BLaER1 treated with 17β-estradiol and CSF1 and Interleukin-3, amounts not matched to agents 10 nM and 100 nM (cell line): ENCODE results near the gene MED4.

ENCODE experiments used
- H3K27ac ChIP-seq, 11 experiments: shearing (Covaris generic); formaldehyde crosslinking; 2 replicates each; pipeline ENCODE4 v1.8.1; 2022
- H3K27me3 ChIP-seq, 11 experiments: shearing (Covaris generic); formaldehyde crosslinking; 2 replicates each; pipeline ENCODE4 v1.8.1; 2022
- H3K36me3 ChIP-seq, 11 experiments: shearing (Covaris generic); formaldehyde crosslinking; 2 replicates each; pipeline ENCODE4 v1.8.1; 2022
- H3K4me1 ChIP-seq, 10 experiments: shearing (Covaris generic); formaldehyde crosslinking; 2 replicates each; pipeline ENCODE4 v1.8.1; 2022
- H3K4me2 ChIP-seq, 11 experiments: shearing (Covaris generic); formaldehyde crosslinking; 2 replicates each; pipeline ENCODE4 v1.8.1; 2022
- H3K4me3 ChIP-seq, 10 experiments: shearing (Covaris generic); formaldehyde crosslinking; 2 replicates each; pipeline ENCODE4 v1.8.1; 2022
- H3K9ac ChIP-seq, 11 experiments: shearing (Covaris generic); formaldehyde crosslinking; 2 replicates each; pipeline ENCODE4 v1.8.1; 2022
- H3K9me3 ChIP-seq, 11 experiments: shearing (Covaris generic); formaldehyde crosslinking; replicated peaks in 1 of 11; 2 replicates each; pipeline ENCODE4 v1.8.1; 2022
- H4K20me1 ChIP-seq, 11 experiments: shearing (Covaris generic); formaldehyde crosslinking; 2 replicates each; pipeline ENCODE4 v1.8.1; 2022
- Cebpa-rat ChIP-seq, 11 experiments: shearing (Covaris generic); IDR thresholded peaks; 2 replicates each; pipeline ENCODE4 v1.8.1; 2022

Gene MED4

DNA sequence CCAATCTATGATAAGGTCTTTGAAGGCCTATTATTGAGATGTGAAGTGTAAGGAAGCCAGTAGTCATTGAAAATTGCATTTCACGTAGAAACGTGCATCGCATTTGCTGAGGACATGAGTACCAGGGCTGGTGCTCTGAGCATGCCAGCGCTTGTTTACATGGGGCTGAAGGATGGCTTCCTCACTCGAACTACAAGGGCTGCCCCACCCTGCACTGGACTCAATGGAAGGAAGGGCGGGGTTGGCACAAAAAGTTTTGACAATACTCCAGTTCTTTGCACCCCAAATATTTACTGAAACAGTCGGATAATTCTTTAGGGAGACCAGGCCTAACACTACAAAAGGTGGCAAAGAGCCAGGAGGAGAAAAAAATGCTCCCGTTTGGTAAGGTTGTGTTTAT is 28.9 kb upstream of the MED4 start:
- H3K4me2 ChIP-seq: no peak overlapping the region

DNA sequence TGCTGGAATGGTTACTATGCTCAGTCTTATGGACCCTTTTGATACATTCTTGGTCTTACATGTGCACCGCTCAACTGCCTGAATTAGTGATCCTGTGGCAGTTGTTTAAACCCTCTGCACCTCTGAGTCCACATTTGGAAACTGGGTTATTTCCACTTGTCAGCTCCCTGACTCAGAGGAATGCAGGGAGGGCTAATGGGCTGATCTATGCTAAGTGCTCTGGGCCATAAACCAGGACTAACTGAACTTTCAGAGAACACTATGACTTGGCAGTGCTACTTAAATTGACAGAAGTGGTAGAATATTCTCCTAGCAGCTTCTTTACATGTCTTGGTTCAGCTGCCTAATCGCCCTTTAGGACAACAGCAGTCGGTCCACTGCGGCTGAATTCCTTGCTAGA is 26.8 kb upstream of the MED4 start:
- peaks cover 0 to 2% (median 0%) of the 10 kb centered on the region in 10 experiments; a peak in 3 of 20 replicates for H3K4me1 ChIP-seq
- no peak overlapping the region for H3K9ac ChIP-seq
- no peak overlapping the region for H3K27ac ChIP-seq
- no peak overlapping the region for H3K4me2 ChIP-seq
- H3K27me3 ChIP-seq: no peaks in the 10 kb centered on the region
- no peak overlapping the region for H3K4me3 ChIP-seq
- no peaks in the 10 kb centered on the region for H3K36me3 ChIP-seq
- H4K20me1 ChIP-seq: no peaks in the 10 kb centered on the region
- TF ChIP-seq Cebpa-rat (IDR thresholded peaks at IDR 0.05): no peak
- H3K9me3 ChIP-seq: no peaks in the 10 kb centered on the region

More for the DNA sequence above, 28.9 kb upstream of the MED4 start:
- no peak for TF ChIP-seq Cebpa-rat (IDR thresholded peaks at IDR 0.05)
- H3K4me3 ChIP-seq: no peak overlapping the region
- no peak overlapping the region for H3K27ac ChIP-seq
- H3K9me3 ChIP-seq: no peaks in the 10 kb centered on the region
- H4K20me1 ChIP-seq: no peaks in the 10 kb centered on the region
- no peaks in the 10 kb centered on the region for H3K27me3 ChIP-seq
- peaks cover 6 to 13% (median 9%) of the 10 kb centered on the region in 10 experiments; a peak in 19 of 20 replicates for H3K4me1 ChIP-seq
- H3K9ac ChIP-seq: no peak overlapping the region
- H3K36me3 ChIP-seq: no peaks in the 10 kb centered on the region

DNA sequence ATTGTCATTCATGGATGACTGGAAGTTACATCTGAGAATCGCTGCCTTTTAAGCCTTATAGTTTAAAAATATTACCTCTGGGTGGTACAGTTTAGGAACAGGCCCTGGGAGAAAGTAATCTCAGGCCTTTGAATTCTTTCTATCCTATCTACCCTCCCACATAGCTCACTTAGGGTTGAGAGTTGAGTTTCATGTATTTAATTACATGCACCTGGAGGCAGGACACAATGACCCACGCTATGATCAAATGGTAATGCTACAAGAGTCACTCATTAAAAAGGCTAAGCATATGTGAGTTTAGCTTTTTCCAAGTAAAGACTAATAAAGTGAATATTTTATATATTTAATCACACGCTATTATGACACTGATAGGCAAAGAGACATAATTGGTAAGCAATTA is 25.3 kb upstream of the MED4 start:
- no peak for TF ChIP-seq Cebpa-rat (IDR thresholded peaks at IDR 0.05)
- H3K4me2 ChIP-seq: no peak overlapping the region
- H3K4me1 ChIP-seq: no peaks in the 10 kb centered on the region
- H3K27ac ChIP-seq: no peak overlapping the region
- no peak overlapping the region for H3K9ac ChIP-seq
- no peaks in the 10 kb centered on the region for H3K27me3 ChIP-seq
- H4K20me1 ChIP-seq: no peaks in the 10 kb centered on the region
- no peak overlapping the region for H3K4me3 ChIP-seq
- no peaks in the 10 kb centered on the region for H3K36me3 ChIP-seq
- no peaks in the 10 kb centered on the region for H3K9me3 ChIP-seq

DNA sequence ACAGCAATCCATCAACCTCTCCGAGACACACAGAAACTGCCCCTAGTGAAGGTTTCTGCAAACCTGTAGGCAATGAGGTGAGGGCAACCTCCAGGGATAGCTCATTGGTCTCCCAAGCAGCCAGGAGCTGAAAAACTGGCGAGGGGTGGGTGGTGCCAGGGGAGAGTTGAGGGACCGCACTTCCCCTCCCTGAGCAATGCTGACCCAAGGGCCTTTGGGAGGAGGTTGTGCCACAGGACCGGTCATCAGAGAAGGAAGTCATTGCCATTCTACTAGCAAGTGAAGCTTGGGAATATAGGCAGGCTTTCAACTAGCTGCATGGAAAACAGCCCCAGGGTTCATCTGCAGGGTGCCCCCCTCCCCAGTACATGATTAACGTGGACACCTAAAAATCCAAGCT is 23.1 kb upstream of the MED4 start:
- Histone ChIP-seq H3K27ac (no peak overlapping the region), H3K27me3 (no peaks in the 10 kb centered on the region)
- TF ChIP-seq Cebpa-rat (IDR thresholded peaks at IDR 0.05): no peak

DNA sequence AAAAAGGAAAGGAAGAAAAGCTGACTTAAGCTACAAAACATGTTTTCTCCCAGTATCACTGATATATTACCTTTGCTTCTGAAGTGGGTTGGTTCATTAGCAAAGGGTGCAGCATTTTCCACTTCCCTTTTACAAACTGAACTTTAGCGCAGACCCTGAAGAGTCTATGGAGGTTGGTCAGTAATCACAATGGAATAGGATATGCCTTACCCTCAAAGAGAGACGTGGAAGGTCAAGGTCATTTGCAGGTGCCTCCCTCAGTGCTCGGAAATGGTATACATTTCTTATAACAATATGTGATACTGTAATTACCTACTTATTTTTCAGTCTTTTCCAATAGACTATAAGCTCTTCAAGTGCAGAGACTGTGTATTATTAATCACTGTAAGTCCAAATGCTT is 21.9 kb upstream of the MED4 start:
- H3K9me3 ChIP-seq: no peaks in the 10 kb centered on the region

More for the DNA sequence above, 23.1 kb upstream of the MED4 start:
- Histone ChIP-seq H3K4me3 (no peak overlapping the region), H3K36me3 (no peaks in the 10 kb centered on the region), H3K9ac (no peak overlapping the region), H3K4me1 (no peaks in the 10 kb centered on the region), H3K9me3 (no peaks in the 10 kb centered on the region), H3K4me2 (no peak overlapping the region), H4K20me1 (no peaks in the 10 kb centered on the region)

DNA sequence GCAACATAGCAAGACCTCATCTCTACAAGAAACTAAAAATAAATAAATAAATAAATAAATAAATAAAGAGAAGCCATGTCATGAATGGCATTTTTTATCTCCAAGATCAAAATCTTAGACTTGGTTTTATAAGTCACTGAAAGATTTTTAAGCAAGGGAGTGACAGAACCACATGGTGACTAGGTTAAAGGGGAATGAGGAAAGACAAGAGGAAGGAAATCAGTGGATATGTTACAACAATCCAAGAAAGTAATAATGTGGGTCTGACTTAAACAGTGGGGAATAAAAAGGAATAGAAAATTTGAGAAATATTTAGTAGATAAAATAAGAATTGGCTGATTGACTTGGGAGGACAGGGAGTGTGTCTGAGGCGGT is 18.8 kb upstream of the MED4 start:
- H4K20me1 ChIP-seq: no peaks in the 10 kb centered on the region
- H3K27me3 ChIP-seq: no peaks in the 10 kb centered on the region
- no peak overlapping the region for H3K4me2 ChIP-seq
- no peak for TF ChIP-seq Cebpa-rat (IDR thresholded peaks at IDR 0.05)
- H3K4me1 ChIP-seq: no peaks in the 10 kb centered on the region
- H3K9ac ChIP-seq: no peak overlapping the region
- H3K9me3 ChIP-seq: no peaks in the 10 kb centered on the region
- no peak overlapping the region for H3K27ac ChIP-seq
- no peak overlapping the region for H3K4me3 ChIP-seq
- no peaks in the 10 kb centered on the region for H3K36me3 ChIP-seq

More for the DNA sequence above, 21.9 kb upstream of the MED4 start:
- Histone ChIP-seq H3K4me2 (no peak overlapping the region), H3K9ac (no peak overlapping the region), H3K4me3 (no peak overlapping the region), H3K27ac (no peak overlapping the region), H3K27me3 (no peaks in the 10 kb centered on the region), H3K36me3 (no peaks in the 10 kb centered on the region), H4K20me1 (no peaks in the 10 kb centered on the region), H3K4me1 (no peaks in the 10 kb centered on the region)
- no peak for TF ChIP-seq Cebpa-rat (IDR thresholded peaks at IDR 0.05)

DNA sequence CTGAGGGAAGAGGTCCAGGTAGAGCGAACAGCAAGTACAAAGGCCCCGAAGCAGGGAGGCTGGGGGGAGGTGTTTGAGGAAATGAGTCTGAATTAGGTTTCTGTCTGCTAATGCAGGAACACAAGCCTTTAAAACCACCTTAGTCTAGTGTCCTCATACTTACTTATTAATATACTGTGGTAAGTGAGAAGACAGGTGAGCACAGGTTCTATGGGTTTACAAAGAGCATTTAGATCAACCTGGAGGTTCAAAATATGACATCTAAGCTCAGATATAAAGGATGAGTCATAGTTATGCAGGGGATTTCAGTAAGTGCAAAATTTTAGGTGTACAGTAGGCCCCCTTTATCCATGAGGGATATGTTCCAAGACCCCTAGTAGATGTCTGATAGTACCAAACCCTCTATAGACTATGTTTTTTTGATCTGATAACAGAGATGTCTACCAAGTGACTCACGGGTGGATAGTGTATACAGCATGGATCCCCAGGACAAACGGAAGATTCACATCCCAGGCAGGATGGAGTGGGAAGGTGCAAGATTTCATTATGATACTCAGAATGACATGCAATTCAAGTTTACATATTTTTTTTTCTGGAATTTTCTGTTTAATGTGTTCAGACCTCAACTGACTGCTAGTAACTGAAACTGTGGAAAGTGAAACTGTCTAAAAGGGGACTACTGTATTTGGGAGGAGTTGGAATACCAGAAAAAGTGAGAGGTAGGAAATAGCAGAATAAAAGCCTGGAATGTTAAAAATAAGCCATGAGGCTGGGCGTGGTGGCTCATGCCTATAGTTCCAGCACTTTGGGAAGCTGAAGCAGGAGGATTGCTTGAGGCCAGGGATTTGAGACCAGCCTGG is 18.2 kb upstream of the MED4 start:
- TF ChIP-seq Cebpa-rat (IDR thresholded peaks at IDR 0.05): no peak
- no peak overlapping the region for H3K9ac ChIP-seq
- no peak overlapping the region for H3K4me3 ChIP-seq
- H3K27me3 ChIP-seq: no peaks in the 10 kb centered on the region
- no peaks in the 10 kb centered on the region for H3K36me3 ChIP-seq
- no peaks in the 10 kb centered on the region for H4K20me1 ChIP-seq
- H3K4me1 ChIP-seq: no peaks in the 10 kb centered on the region
- H3K4me2 ChIP-seq: no peak overlapping the region
- 0 out of 22 replicates have a peak, but pooled peaks cover 0 to 1% (median 0%) of the 10 kb centered on the region in 11 experiments for H3K9me3 ChIP-seq
- H3K27ac ChIP-seq: no peak overlapping the region

DNA sequence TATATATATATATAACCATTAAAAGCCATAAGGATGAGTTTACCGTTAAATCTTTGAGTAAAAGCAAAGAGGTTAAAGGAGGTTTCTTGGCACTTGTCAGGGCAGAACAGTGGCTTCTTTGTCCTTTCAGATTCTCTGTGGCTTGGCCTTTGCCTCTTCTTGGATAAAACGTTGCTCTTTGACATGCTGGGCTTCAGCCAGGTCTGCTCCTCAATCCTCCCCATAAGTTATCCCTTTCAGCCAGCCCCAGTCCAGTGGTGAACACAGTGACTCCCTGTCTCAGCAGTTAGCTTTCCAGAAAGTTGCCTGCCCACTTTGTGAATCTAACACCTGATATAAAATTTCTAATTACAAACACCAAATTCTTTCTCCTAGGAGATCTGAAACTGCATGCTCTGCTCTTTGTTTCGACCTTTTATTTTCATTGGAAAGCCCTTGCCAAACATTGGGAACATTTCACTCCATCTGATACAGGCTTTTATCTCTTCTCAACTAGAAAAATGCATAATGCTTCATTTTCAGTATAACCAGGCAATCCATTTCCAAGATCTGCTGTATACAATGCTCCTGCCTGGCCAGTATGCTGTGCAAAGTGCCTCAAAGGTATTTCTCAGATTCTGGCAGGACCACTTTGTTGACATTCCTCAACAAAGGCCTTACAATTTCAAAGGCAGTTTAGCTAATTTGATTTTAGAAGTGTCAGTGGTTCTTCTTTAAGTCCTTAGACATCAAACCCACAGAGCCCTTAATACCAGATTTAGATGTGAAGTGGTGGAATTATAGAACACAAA is 16.2 kb upstream of the MED4 start:
- no peak overlapping the region for H3K9ac ChIP-seq
- no peak overlapping the region for H3K4me2 ChIP-seq

DNA sequence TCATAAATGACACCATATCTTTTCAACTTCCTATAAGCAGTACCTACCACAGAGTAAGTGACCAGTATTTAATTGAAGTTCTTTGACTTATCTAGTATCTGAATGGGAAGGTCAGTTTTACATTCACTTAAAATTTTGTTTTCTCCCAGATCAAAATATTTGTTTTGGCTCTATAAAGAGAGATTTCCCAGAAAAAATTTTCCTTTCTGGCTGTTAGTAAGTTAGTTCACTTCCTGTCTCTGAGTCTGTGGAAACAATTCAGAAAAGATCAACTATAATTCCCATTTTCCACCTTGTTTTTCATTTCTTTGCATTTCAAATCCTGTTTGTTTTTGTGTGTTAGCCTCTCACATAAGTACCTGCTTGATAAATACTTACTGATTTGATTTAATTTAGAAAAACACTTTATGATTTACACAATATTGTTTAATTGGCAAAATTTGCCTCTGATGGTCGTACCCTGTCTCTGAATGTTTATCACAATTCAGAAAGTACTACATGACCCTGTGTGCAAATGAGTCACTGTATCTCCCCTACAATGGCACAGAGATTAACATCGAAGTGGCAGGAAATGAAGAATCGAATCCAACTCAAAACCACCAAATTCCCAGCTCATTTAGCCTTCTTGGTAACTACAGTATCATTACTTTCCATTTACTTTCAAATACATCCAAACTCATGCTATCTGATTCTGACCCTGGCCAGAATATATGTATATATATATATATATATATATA is 15.4 kb upstream of the MED4 start:
- Histone ChIP-seq H3K27ac (no peak overlapping the region), H3K4me2 (no peak overlapping the region), H3K36me3 (no peaks in the 10 kb centered on the region), H3K27me3 (no peaks in the 10 kb centered on the region), H3K4me1 (no peaks in the 10 kb centered on the region), H3K9ac (no peak overlapping the region), H3K4me3 (no peak overlapping the region), H3K9me3 (0 out of 22 replicates have a peak, but pooled peaks cover 0 to 4% (median 0%) of the 10 kb centered on the region in 11 experiments), H4K20me1 (no peaks in the 10 kb centered on the region)
- TF ChIP-seq Cebpa-rat (IDR thresholded peaks at IDR 0.05): no peak

More for the DNA sequence above, 16.2 kb upstream of the MED4 start:
- H3K4me1 ChIP-seq: no peaks in the 10 kb centered on the region
- no peaks in the 10 kb centered on the region for H3K27me3 ChIP-seq
- TF ChIP-seq Cebpa-rat (IDR thresholded peaks at IDR 0.05): no peak
- no peaks in the 10 kb centered on the region for H4K20me1 ChIP-seq
- no peak overlapping the region for H3K27ac ChIP-seq
- H3K9me3 ChIP-seq: 0 out of 22 replicates have a peak, but pooled peaks cover 0 to 4% (median 0%) of the 10 kb centered on the region in 11 experiments
- no peak overlapping the region for H3K4me3 ChIP-seq
- H3K36me3 ChIP-seq: no peaks in the 10 kb centered on the region
